ENCODE measurements around the gene APBA1. TPM values are rescaled to one million over a fixed set of nuclear protein-coding genes. Genes with fewer than 3 reads are reported as not detected.

The APBA1 gene
- total RNA-seq, 2 donors from 2014 or later: 6.3 to 7.5 TPM

- Histone ChIP-seq H3K4me1 (no peaks in the 10 kb centered on the region), H3K9ac (ENCODE audit: low read depth in 2 of 2, low read length in 2 of 2) (no peak overlapping the region), H3K36me3 (no peaks in the 10 kb centered on the region), H3K27ac (no peak overlapping the region), H3K27me3 (no peaks in the 10 kb centered on the region), H3K4me3 (no peak overlapping the region), H3K9me3 (no peaks in the 10 kb centered on the region)
- DNase-seq: no peak
- TF ChIP-seq CTCF (IDR thresholded peaks at IDR 0.05): no peak
- intact Hi-C loops (cut with DNase I): no loop called here
These were observed 173.7 kb downstream of the APBA1 start for GRCh38 chr9:69498470-69498869.

GRCh38 chr9:69497816-69498215 is 174.4 kb downstream of the APBA1 start:
- Histone ChIP-seq H3K27me3 (no peaks in the 10 kb centered on the region), H3K36me3 (no peaks in the 10 kb centered on the region), H3K4me3 (no peak overlapping the region), H3K27ac (no peak overlapping the region), H3K9ac (ENCODE audit: low read depth in 2 of 2, low read length in 2 of 2) (no peak overlapping the region), H3K9me3 (no peaks in the 10 kb centered on the region), H3K4me1 (no peaks in the 10 kb centered on the region)
- no peak for TF ChIP-seq CTCF (IDR thresholded peaks at IDR 0.05)
- no peak for DNase-seq
- intact Hi-C loops (cut with DNase I): no loop called here

GRCh38 chr9:69496846-69497450 is 175.2 kb downstream of the APBA1 start:
- intact Hi-C loops (cut with DNase I): no loop called here
- Histone ChIP-seq H3K27ac (no peak overlapping the region), H3K9ac (ENCODE audit: low read depth in 2 of 2, low read length in 2 of 2) (no peak overlapping the region), H3K4me3 (no peak overlapping the region), H3K4me1 (no peaks in the 10 kb centered on the region), H3K27me3 (no peaks in the 10 kb centered on the region), H3K9me3 (no peaks in the 10 kb centered on the region), H3K36me3 (no peaks in the 10 kb centered on the region)
- DNase-seq: no peak
- no peak for TF ChIP-seq CTCF (IDR thresholded peaks at IDR 0.05)

- Histone ChIP-seq H3K9me3 (no peaks in the 10 kb centered on the region), H3K27ac (no peak overlapping the region), H3K36me3 (no peaks in the 10 kb centered on the region), H3K4me1 (no peaks in the 10 kb centered on the region), H3K4me3 (no peak overlapping the region), H3K9ac (ENCODE audit: low read depth in 2 of 2, low read length in 2 of 2) (no peak overlapping the region), H3K27me3 (no peaks in the 10 kb centered on the region)
- no peak for TF ChIP-seq CTCF (IDR thresholded peaks at IDR 0.05)
- intact Hi-C loops (cut with DNase I): no loop called here
- no peak for DNase-seq
These were observed 176.9 kb downstream of the APBA1 start for GRCh38 chr9:69495296-69495695.

GRCh38 chr9:69494763-69495162 is 177.4 kb downstream of the APBA1 start:
- Histone ChIP-seq H3K9me3 (no peaks in the 10 kb centered on the region), H3K4me3 (no peak overlapping the region), H3K36me3 (no peaks in the 10 kb centered on the region), H3K4me1 (no peaks in the 10 kb centered on the region), H3K27ac (no peak overlapping the region), H3K9ac (ENCODE audit: low read depth in 2 of 2, low read length in 2 of 2) (no peak overlapping the region), H3K27me3 (no peaks in the 10 kb centered on the region)
- TF ChIP-seq CTCF (IDR thresholded peaks at IDR 0.05): no peak
- DNase-seq: no peak
- intact Hi-C loops (cut with DNase I): no loop called here

Data from colonic mucosa (tissue), 4 donors.